Transverse colon (tissue), 4 donors: Measurements from ENCODE around the gene JMJD1C. TPM values are rescaled to one million over a fixed set of nuclear protein-coding genes. Genes with fewer than 3 reads are reported as not detected.
"Not testable (repeated sequence)": the region's sequence is repeated elsewhere in the genome, so short reads cannot be mapped to it uniquely, and the experiment has no call there.

Experiments
- DNase-seq: peaks from one replicate; pipeline ENCODE4 v3.0.0-alpha.2; 2019
- H3K27ac ChIP-seq, 4 donors: fragments of 200-600 bp; sonication (generic); 2 replicates each; pipeline ENCODE4 v1.5.1; 2016 to 2018; ENCODE audit warnings: inconsistent platforms in 4 of 4
- H3K27me3 ChIP-seq: fragments of 200-600 bp; sonication (generic); 2 replicates; pipeline ENCODE4 v1.5.1; 2017; ENCODE audit warnings: inconsistent platforms
- H3K36me3 ChIP-seq, 4 donors: fragments of 200-600 bp; sonication (generic); 2 replicates each; pipeline ENCODE4 v1.5.1; 2017 to 2019; ENCODE audit warnings: inconsistent platforms in 4 of 4
- H3K4me1 ChIP-seq, 4 donors: fragments of 200-600 bp; sonication (generic); 2 replicates each; pipeline ENCODE4 v1.5.1; 2017 to 2020; ENCODE audit warnings: inconsistent platforms in 4 of 4
- H3K4me3 ChIP-seq, 4 donors: fragments of 200-600 bp; sonication (generic); 1 replicate in 1 of 4; 2 replicates in 3 of 4; pipeline versions ENCODE4 v1.5.1 to v1.6.1; 2017 to 2019; ENCODE audit warnings: inconsistent platforms in 4 of 4
- H3K9me3 ChIP-seq, 2 donors: fragments of 200-600 bp; sonication (generic); 2 replicates each; pipeline ENCODE4 v1.5.1; 2017 to 2019; ENCODE audit warnings: inconsistent platforms in 2 of 2
- CTCF ChIP-seq, 5 experiments: fragments of 200-600 bp in 3 of 5; fragments of 450-650 bp in 2 of 5; sonication (generic) in 3 of 5; IDR thresholded peaks; 1 replicate in 2 of 5; 2 replicates in 3 of 5; pipeline ENCODE4 v1.5.1; 2016 to 2017; ENCODE audit warnings: antibody characterized with exemption in 5 of 5, inconsistent platforms in 3 of 5, mild to moderate bottlenecking in 2 of 5, moderate library complexity in 1 of 5
- EP300 ChIP-seq: sonication (generic); formaldehyde crosslinking; IDR thresholded peaks from one replicate; pipeline ENCODE4 v1.6.1; 2017; ENCODE audit warnings: antibody characterized with exemption, low read depth
- POLR2A ChIP-seq: fragments of 450-650 bp; IDR thresholded peaks from one replicate; pipeline ENCODE4 v1.6.1; 2016; ENCODE audit warnings: antibody characterized with exemption, mild to moderate bottlenecking, moderate library complexity
- POLR2AphosphoS5 ChIP-seq, 3 donors: sonication (generic); formaldehyde crosslinking; IDR thresholded peaks; one replicate each; pipeline ENCODE4 v1.6.1; 2016; ENCODE audit warnings: antibody characterized with exemption in 3 of 3
- WGBS, 2 donors: methylation state at CpG; one replicate each; pipeline ENCODE4 v1.1.5; 2018; ENCODE audit warnings: low coverage in 1 of 2; 5-methylcytosine and 5-hydroxymethylcytosine counted together
- in situ Hi-C, 4 donors: fragments of 200-750 bp; cut with MboI; loops; one replicate each; pipeline versions ENCODE4 v1.15.0 to v1.15.1; 2017; ENCODE audit warnings: low sequenced_read_pairs in 3 of 4, low pct_ligation_motif_present in 1 of 4, low pct_unique_long_range_greater_than_20kb in 1 of 4
- intact Hi-C: fragments of 100-400 bp; cut with DNase I; formaldehyde crosslinking; loops from one replicate; pipeline ENCODE4 v1.15.1; 2023; ENCODE audit warnings: low total_unique reads
- total RNA-seq, 4 donors: library from RNA; depleted of rRNA; stranded (reverse); fragments of >200 nt; gene quantifications; one replicate each; pipeline ENCODE4 v1.1.0, GENCODE V29; 2016

Gene JMJD1C
- total RNA-seq, 4 donors from 2014 or later: 56.7 to 128 (median 78.9) TPM

GRCh38 chr10:63238501-63238900 is 227.3 kb downstream of the JMJD1C start:
- no peaks in the 10 kb centered on the region for H3K27me3 ChIP-seq
- DNase-seq: no peak
- in situ Hi-C loops: no loop called here
- H3K27ac ChIP-seq: peak overlapping the region in 3 of 4 donors; percentile 86 to 92 (median 88)
- 62 to 73% methylated on average over 1 of the region's 1 CpG for WGBS, 2 donors
- intact Hi-C loops: no loop called here
- no peaks in the 10 kb centered on the region for H3K36me3 ChIP-seq
- H3K4me3 ChIP-seq: no peak overlapping the region
- TF ChIP-seq CTCF (IDR thresholded peaks at IDR 0.05): no peak
- H3K9me3 ChIP-seq: no peaks in the 10 kb centered on the region
- peaks cover 29 to 90% (median 48%) of the 10 kb centered on the region in 4 donors for H3K4me1 ChIP-seq

- 50 to 57% methylated on average over 3 of the region's 3 CpGs for WGBS, 2 donors
- in situ Hi-C loops (no loop called here), intact Hi-C loops (no loop called here)
- Histone ChIP-seq H3K4me1 (peaks cover 26 to 90% (median 47%) of the 10 kb centered on the region in 4 donors), H3K9me3 (no peaks in the 10 kb centered on the region), H3K36me3 (no peaks in the 10 kb centered on the region), H3K27ac (peak overlapping the region; percentile 84 to 92 (median 87)), H3K27me3 (no peaks in the 10 kb centered on the region), H3K4me3 (peak overlapping the region in 1 of 4 donors; percentile 5)
- TF ChIP-seq CTCF (IDR thresholded peaks at IDR 0.05) (no peak), POLR2AphosphoS5 (IDR thresholded peaks at IDR 0.05) (peak in 2 of 3 donors; percentile 35 to 58)
- DNase-seq: no peak
Observed at GRCh38 chr10:63237396-63237795, 228.4 kb downstream of the JMJD1C start.

- H3K4me3 ChIP-seq: peak overlapping the region in 1 of 4 donors; percentile 5
- WGBS, 2 donors: 54 to 57% methylated on average over 2 of the region's 2 CpGs
- H3K36me3 ChIP-seq: no peaks in the 10 kb centered on the region
- in situ Hi-C loops (no loop called here), intact Hi-C loops (no loop called here)
- H3K27me3 ChIP-seq: no peaks in the 10 kb centered on the region
- TF ChIP-seq POLR2AphosphoS5 (IDR thresholded peaks at IDR 0.05) (peak; percentile 53 to 81 (median 81)), POLR2A (no peak), CTCF (IDR thresholded peaks at IDR 0.05) (no peak), EP300 (no peak)
- H3K4me1 ChIP-seq: peaks cover 15 to 85% (median 42%) of the 10 kb centered on the region in 4 donors
- DNase-seq: no peak
- peak overlapping the region; percentile 84 to 92 (median 87) for H3K27ac ChIP-seq
- no peaks in the 10 kb centered on the region for H3K9me3 ChIP-seq
Observed at GRCh38 chr10:63236113-63236935, 229.5 kb downstream of the JMJD1C start.

GRCh38 chr10:63235136-63235535 is 230.6 kb downstream of the JMJD1C start:
- intact Hi-C loops, H3K4me3 ChIP-seq, H3K36me3 ChIP-seq, DNase-seq, H3K9me3 ChIP-seq, in situ Hi-C loops, H3K27me3 ChIP-seq: not testable (repeated sequence)
- Histone ChIP-seq H3K27ac (peak overlapping the region in 2 of 4 donors; percentile 88 to 92), H3K4me1 (peaks cover 11 to 77% (median 36%) of the 10 kb centered on the region in 4 donors)
- WGBS, 2 donors: 95 to 97% methylated on average over 10 of the region's 10 CpGs
